Spleen (tissue), 7 donors: Measurements from ENCODE around the gene FCGR3B.
"Not testable (repeated sequence)": the region's sequence is repeated elsewhere in the genome, so short reads cannot be mapped to it uniquely, and the experiment has no call there.

ENCODE experiments used
- POLR2A ChIP-seq, 3 donors: fragments of 450-650 bp; IDR thresholded peaks; one replicate each; pipeline ENCODE4 v1.5.1; 2017; ENCODE audit warnings: antibody characterized with exemption in 3 of 3, mild to moderate bottlenecking in 1 of 3
- POLR2AphosphoS5 ChIP-seq, 3 donors: sonication (generic); formaldehyde crosslinking; IDR thresholded peaks; one replicate each; pipeline ENCODE4 v1.5.1; 2017; ENCODE audit warnings: antibody characterized with exemption in 3 of 3
- TF ChIP-seq, protein P1 (sequence below), 11 experiments: fragments of 200-600 bp in 7 of 11; fragments of 450-650 bp in 4 of 11; sonication (generic) in 4 of 11; IDR thresholded peaks in 8 of 11; conservative IDR thresholded peaks in 3 of 11; 1 replicate in 7 of 11; 2 replicates in 4 of 11; pipeline versions ENCODE4 v1.4.0 to v1.8.0; 2016 to 2021; ENCODE audit warnings: antibody characterized with exemption in 11 of 11, inconsistent platforms in 4 of 11, mild to moderate bottlenecking in 1 of 11
- donor health status: DM: no; HTN: no; CAD: no; lungs with moderate emphysema.
- donor health status: DM: no; HTN: no; CAD: no.
- donor health status: DM: no; HTN: no; CAD: no.

DNA sequence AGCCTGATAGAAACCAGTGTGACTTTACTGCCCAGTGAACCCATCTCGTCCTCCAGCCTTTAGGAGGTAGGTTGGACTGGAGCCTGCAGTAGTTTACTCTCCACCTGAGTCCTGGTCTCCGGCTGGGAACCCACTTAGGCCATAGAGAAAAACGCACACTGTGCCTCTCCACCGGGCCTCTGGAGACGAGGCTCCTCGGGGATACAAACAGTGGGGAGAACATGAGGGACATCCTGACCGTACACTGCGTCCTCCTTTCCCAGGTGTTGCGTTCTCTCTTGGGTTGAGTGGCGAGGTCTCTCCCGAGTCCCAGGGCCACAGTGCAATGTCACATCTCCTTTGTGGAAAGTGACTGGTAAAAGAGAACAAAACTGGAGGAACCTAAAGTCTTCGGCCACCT lies 26.0 kb downstream of the FCGR3B start:
- TF ChIP-seq, protein P1, sequence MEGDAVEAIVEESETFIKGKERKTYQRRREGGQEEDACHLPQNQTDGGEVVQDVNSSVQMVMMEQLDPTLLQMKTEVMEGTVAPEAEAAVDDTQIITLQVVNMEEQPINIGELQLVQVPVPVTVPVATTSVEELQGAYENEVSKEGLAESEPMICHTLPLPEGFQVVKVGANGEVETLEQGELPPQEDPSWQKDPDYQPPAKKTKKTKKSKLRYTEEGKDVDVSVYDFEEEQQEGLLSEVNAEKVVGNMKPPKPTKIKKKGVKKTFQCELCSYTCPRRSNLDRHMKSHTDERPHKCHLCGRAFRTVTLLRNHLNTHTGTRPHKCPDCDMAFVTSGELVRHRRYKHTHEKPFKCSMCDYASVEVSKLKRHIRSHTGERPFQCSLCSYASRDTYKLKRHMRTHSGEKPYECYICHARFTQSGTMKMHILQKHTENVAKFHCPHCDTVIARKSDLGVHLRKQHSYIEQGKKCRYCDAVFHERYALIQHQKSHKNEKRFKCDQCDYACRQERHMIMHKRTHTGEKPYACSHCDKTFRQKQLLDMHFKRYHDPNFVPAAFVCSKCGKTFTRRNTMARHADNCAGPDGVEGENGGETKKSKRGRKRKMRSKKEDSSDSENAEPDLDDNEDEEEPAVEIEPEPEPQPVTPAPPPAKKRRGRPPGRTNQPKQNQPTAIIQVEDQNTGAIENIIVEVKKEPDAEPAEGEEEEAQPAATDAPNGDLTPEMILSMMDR (IDR thresholded peaks at IDR 0.05 in 8 of 11, conservative IDR thresholded peaks at IDR 0.05 in 3 of 11) = not testable (repeated sequence)
- TF ChIP-seq POLR2A, POLR2AphosphoS5 (IDR thresholded peaks at IDR 0.05): not testable (repeated sequence)
